ENCODE measurements around the gene NUDT15. TPM values are rescaled to one million over a fixed set of nuclear protein-coding genes. Genes with fewer than 3 reads are reported as not detected.

The NUDT15 gene
- total RNA-seq, 2 donors from 2014 or later, result 42.0 to 59.8 TPM

DNA sequence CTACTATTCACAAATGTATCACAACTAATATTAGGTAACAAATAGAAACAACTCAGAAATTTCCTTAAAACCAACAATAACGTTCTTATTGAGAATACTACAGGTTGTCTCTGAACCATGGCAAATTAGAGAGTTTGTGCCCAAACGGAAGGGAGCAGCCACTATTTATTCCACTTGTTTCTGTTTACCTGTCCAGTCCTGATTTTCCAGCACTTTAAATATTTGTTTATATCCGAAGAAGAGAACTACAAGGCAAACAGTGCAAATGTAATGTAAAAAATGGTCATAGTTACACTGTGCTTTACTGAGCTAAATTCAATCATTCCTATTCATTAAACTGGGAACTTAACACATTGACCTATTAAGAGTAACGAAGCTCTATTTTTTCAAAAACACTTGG lies 45.7 kb upstream of the NUDT15 start:
- H3K9ac ChIP-seq (ENCODE audit: extremely low read depth, low read length, poor library complexity, severe bottlenecking), result no peak overlapping the region
- H3K4me1 ChIP-seq (ENCODE audit: control insufficient read depth, insufficient read depth, low read length), result no peaks in the 10 kb centered on the region
- 88 to 100% methylated on average over 3 to 4 of the region's 4 CpGs for WGBS, 2 experiments (ENCODE audit: insufficient coverage in 1 of 2, insufficient read length in 1 of 2)
- peaks cover 94% of the 10 kb centered on the region for H3K36me3 ChIP-seq (ENCODE audit: control insufficient read depth, insufficient read depth, low read length)
- Mint-ChIP-seq H3K27me3 (ENCODE audit: insufficient read depth) (no peaks in the 10 kb centered on the region), H3K4me1 (no peaks in the 10 kb centered on the region), H3K36me3 (ENCODE audit: low read depth) (peaks cover 86% of the 10 kb centered on the region), H3K27ac (no peak overlapping the region), H3K4me3 (no peak overlapping the region), H3K9me3 (peaks cover 3% of the 10 kb centered on the region)
- TF ChIP-seq, protein P1, sequence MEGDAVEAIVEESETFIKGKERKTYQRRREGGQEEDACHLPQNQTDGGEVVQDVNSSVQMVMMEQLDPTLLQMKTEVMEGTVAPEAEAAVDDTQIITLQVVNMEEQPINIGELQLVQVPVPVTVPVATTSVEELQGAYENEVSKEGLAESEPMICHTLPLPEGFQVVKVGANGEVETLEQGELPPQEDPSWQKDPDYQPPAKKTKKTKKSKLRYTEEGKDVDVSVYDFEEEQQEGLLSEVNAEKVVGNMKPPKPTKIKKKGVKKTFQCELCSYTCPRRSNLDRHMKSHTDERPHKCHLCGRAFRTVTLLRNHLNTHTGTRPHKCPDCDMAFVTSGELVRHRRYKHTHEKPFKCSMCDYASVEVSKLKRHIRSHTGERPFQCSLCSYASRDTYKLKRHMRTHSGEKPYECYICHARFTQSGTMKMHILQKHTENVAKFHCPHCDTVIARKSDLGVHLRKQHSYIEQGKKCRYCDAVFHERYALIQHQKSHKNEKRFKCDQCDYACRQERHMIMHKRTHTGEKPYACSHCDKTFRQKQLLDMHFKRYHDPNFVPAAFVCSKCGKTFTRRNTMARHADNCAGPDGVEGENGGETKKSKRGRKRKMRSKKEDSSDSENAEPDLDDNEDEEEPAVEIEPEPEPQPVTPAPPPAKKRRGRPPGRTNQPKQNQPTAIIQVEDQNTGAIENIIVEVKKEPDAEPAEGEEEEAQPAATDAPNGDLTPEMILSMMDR (conservative IDR thresholded peaks at IDR 0.05), result no peak
- no peak overlapping the region for H3K4me3 ChIP-seq (ENCODE audit: low read length)
- no peak for DNase-seq
- peaks cover 14% of the 10 kb centered on the region for H3K9me3 ChIP-seq (ENCODE audit: control insufficient read depth, low read length)
- H3K27ac ChIP-seq (ENCODE audit: low read depth, low read length), result no peak overlapping the region
- H3K27me3 ChIP-seq (ENCODE audit: control insufficient read depth, insufficient read depth, low read length, poor library complexity, severe bottlenecking), result no peaks in the 10 kb centered on the region

GRCh38 chr13:47997384-47997783 lies 40.1 kb upstream of the NUDT15 start:
- H3K27me3 Mint-ChIP-seq (ENCODE audit: insufficient read depth), result no peaks in the 10 kb centered on the region
- no peak for DNase-seq
- no peak overlapping the region for H3K4me3 Mint-ChIP-seq
- Histone ChIP-seq H3K36me3 (ENCODE audit: control insufficient read depth, insufficient read depth, low read length) (peaks cover 63% of the 10 kb centered on the region), H3K9ac (ENCODE audit: extremely low read depth, low read length, poor library complexity, severe bottlenecking) (no peak overlapping the region), H3K4me1 (ENCODE audit: control insufficient read depth, insufficient read depth, low read length) (no peaks in the 10 kb centered on the region), H3K4me3 (ENCODE audit: low read length) (peak overlapping the region; percentile 38), H3K27me3 (ENCODE audit: control insufficient read depth, insufficient read depth, low read length, poor library complexity, severe bottlenecking) (no peaks in the 10 kb centered on the region), H3K27ac (ENCODE audit: low read depth, low read length) (no peak overlapping the region), H3K9me3 (ENCODE audit: control insufficient read depth, low read length) (peaks cover 7% of the 10 kb centered on the region)
- H3K9me3 Mint-ChIP-seq, result no peaks in the 10 kb centered on the region
- peaks cover 26% of the 10 kb centered on the region for H3K4me1 Mint-ChIP-seq
- 100% methylated on average over 1 of the region's 2 CpGs for WGBS, 2 experiments (ENCODE audit: insufficient coverage in 1 of 2, insufficient read length in 1 of 2)
- no peak overlapping the region for H3K27ac Mint-ChIP-seq
- peaks cover 49% of the 10 kb centered on the region for H3K36me3 Mint-ChIP-seq (ENCODE audit: low read depth)
- TF ChIP-seq, protein P1 (conservative IDR thresholded peaks at IDR 0.05), result no peak

GRCh38 chr13:47999973-48000372 lies 37.6 kb upstream of the NUDT15 start:
- peak overlapping the region; percentile 92 for H3K9ac ChIP-seq (ENCODE audit: extremely low read depth, low read length, poor library complexity, severe bottlenecking)
- peaks cover 47% of the 10 kb centered on the region for H3K4me1 Mint-ChIP-seq

More at GRCh38 chr13:47999973-48000372, 37.6 kb upstream of the NUDT15 start:
- no peak overlapping the region for H3K27ac ChIP-seq (ENCODE audit: low read depth, low read length)
- peaks cover 39% of the 10 kb centered on the region for H3K36me3 ChIP-seq (ENCODE audit: control insufficient read depth, insufficient read depth, low read length)
- H3K4me1 ChIP-seq (ENCODE audit: control insufficient read depth, insufficient read depth, low read length), result peaks cover 4% of the 10 kb centered on the region
- peaks cover 25% of the 10 kb centered on the region for H3K36me3 Mint-ChIP-seq (ENCODE audit: low read depth)
- peak overlapping the region; percentile 99 for H3K4me3 ChIP-seq (ENCODE audit: low read length)
- no peaks in the 10 kb centered on the region for H3K27me3 ChIP-seq (ENCODE audit: control insufficient read depth, insufficient read depth, low read length, poor library complexity, severe bottlenecking)
- H3K4me3 Mint-ChIP-seq, result peak overlapping the region; percentile 93
- no peaks in the 10 kb centered on the region for H3K27me3 Mint-ChIP-seq (ENCODE audit: insufficient read depth)
- no peak for DNase-seq
- H3K9me3 ChIP-seq (ENCODE audit: control insufficient read depth, low read length), result peaks cover 2% of the 10 kb centered on the region
- TF ChIP-seq, protein P1 (conservative IDR thresholded peaks at IDR 0.05), result no peak
- WGBS, 2 experiments (ENCODE audit: insufficient coverage in 1 of 2, insufficient read length in 1 of 2), result 78 to 80% methylated on average over 3 to 4 of the region's 5 CpGs
- H3K9me3 Mint-ChIP-seq, result no peaks in the 10 kb centered on the region
- H3K27ac Mint-ChIP-seq, result peak overlapping the region; percentile 93
